AG09319 (cell line): ENCODE data around the gene LINGO3.
A peak's percentile ranks its signal among the peaks of the same experiment; 100 is the strongest.

Source experiments
- DNase-seq: peaks from one replicate; pipeline ENCODE4 v3.0.0-alpha.2; 2010; ENCODE audit warnings: low read depth; ENCODE audit errors: extremely low read depth
- TF ChIP-seq, protein P1 (sequence below): IDR thresholded peaks from 2 replicates; pipeline ENCODE4 v1.5.1; 2011; ENCODE audit warnings: low read depth, mild to moderate bottlenecking, inconsistent platforms, low read length, moderate library complexity

Gene LINGO3

DNA sequence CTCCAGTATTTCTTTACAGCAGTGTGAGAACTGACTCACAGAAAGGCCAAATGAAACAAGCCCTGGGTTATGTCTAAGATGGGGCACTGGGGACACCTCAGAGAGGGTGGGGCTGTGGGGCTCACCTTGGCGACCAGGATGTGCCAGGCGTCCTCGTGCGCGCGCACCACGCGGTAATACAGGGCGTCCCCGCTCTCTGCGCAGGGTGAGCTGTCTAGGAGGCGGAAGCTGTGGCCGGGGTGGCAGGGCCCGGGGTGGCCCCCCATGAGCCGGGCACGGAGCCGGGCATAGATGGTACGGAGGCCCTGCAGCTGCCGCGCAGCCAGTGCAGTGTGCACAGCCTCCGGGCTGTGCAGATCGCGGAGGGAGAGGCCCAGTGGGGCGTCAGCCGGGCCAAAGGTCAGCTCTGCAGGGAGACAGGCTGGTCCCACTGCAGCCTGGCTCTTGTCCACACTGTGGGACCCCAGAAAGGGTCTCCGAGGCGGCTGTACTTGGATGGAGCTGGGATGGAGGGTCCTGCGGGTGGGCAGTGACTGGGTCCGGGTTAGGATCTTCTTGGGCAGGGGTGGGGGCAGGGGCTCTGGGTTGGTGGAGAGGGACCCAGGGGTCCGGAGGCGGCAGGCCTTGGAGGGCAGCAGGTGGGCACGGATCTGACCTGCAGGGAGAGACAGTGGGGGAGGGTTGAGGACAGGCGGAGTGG is 29.3 kb downstream of the LINGO3 start:
- TF ChIP-seq, protein P1, sequence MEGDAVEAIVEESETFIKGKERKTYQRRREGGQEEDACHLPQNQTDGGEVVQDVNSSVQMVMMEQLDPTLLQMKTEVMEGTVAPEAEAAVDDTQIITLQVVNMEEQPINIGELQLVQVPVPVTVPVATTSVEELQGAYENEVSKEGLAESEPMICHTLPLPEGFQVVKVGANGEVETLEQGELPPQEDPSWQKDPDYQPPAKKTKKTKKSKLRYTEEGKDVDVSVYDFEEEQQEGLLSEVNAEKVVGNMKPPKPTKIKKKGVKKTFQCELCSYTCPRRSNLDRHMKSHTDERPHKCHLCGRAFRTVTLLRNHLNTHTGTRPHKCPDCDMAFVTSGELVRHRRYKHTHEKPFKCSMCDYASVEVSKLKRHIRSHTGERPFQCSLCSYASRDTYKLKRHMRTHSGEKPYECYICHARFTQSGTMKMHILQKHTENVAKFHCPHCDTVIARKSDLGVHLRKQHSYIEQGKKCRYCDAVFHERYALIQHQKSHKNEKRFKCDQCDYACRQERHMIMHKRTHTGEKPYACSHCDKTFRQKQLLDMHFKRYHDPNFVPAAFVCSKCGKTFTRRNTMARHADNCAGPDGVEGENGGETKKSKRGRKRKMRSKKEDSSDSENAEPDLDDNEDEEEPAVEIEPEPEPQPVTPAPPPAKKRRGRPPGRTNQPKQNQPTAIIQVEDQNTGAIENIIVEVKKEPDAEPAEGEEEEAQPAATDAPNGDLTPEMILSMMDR, result no peak
- DNase-seq, result no peak

DNA sequence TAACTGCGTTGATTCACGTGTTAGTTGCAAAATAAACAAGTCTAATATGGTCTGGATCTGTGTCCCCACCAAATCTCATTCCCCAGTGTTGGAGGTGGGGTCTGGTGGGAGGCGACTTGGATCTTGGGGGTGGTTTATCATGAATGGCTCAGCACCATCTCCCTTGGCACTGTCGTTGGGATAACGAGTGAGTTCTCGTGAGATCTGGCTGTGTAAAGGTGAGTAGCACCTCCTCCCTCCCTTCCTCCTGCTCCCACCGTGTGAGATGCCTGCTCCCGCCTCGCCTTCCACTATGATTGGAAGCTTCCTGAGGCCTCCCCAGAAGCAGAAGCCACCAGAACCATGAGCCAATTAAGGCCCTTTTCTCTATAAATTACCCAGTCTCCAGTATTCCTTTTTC is 30.8 kb downstream of the LINGO3 start:
- TF ChIP-seq, protein P1, result no peak
- DNase-seq, result no peak

DNA sequence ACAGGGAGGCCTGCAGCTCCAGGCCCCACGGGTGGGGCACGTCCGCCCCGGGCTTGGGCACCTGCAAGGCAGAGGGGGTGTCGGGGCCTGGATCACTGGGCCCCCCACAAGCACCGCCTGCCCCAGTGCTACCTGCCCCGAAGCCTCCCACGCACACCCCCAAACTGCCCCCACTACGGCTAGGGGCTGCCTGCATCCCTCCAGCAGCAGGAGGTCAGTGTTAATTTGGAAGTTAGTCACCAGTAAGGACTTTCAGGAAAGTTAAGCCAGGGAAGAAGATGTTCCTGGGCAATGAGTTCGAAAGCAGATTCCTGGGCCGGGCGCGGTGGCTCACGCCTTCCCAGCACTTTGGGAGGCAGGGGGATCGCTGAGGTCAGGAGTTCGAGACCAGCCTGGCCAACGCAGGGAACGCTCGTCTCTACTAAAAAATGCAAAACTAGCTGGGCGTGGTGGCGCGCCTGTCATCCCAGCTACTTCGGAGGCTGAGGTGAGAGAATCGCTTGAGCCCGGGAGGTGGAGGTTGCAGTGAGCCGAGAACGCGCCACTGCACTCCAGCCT is 31.4 kb downstream of the LINGO3 start:
- TF ChIP-seq, protein P1, result no peak
- no peak for DNase-seq

DNA sequence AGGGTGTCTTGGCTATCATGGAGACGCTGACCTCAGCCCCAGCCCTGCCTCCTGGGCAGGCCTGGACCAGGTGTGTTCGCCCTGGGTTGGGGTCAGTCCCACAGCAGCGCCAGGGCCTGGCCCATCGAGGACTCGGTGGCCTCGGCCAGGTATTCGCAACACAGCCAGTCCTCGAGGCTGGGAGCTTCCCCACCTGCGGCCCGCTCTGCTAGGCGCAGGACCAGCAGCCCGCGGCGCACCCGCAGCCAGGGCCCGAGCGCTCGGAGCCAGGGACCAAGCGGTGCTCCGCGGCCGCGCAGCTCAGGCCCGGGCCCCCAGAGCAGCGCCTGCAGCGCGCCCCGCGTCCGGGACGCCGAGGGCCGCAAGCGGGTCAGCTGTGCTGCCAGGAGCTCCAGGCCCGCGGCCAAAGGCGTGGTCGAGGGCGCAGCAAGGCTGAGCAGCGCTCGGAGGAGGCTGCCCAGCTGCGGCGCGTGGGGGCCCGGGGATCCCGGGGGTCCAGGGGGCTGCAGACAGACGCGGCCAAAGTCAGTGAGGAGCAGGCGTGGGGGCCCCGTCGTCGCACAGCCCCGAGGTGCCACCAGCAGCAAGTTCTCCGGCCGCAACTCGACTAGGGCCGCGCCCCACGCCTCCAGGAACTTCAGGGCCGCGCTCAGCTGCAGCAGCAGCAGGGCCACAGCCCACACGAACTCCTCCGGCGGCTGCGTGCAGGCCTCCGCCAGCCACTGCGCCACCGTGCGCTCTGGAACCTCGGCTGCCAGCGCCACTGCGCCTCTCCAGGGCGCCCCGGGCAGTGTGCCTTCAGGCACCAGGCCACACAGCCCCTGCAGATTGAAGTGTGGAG is 32.1 kb downstream of the LINGO3 start:
- TF ChIP-seq, protein P1, result no peak
- no peak for DNase-seq

DNA sequence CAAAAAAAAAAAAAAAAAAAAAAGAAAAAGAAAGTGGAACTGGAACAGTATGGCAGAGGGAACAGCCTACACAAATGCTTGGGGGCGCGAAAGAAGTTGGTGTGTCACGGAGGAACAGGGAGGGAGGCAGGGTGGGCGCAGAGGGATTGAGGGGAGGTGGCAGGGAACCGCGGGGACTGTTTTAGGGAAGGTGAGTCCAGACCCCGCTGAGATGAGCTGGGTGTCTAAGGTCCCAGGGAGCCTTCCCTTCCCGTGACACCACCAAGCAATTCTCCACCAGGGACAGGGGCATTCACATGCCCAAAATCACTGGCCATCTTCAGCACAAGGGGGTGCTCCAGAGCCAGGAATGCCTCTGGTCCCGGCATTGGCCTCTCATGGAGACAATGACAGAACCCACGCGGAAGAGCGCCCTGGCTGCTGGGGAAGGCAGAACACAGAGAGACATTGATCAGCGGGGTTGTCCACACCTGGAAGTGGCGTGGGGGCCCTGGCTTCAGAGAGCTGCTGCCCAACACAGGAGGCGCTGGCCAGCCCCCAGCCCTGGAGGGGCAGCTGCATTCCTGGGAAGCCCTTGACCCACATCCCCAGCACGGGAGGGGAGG is 32.9 kb downstream of the LINGO3 start:
- no peak for DNase-seq
- TF ChIP-seq, protein P1, result peak; percentile 61

DNA sequence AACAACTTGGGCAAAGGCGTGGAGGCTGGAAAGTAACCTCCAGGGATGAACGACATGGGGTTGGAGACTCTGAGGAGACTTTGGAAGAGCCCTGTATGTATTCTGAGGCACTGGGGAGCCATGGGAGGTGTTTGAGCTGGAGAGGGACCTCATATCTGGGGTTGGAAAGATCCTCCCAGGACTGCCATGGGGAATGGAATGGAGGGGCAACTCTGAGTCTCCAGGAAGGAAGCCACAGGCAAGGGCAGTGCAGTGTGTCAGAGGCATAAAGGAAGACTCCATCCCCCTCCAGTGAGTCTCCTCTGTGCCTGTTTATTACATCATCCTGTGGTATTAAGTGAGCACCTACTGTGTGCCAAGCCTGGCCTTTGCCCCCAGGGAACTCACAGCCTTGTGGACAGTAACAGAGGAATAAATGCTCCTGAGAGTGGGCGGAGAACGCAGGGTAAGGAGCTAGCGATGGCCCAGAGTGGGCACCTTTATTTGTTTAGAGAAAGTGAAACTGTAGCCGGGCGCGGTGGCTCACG is 33.7 kb downstream of the LINGO3 start:
- TF ChIP-seq, protein P1, result no peak
- no peak for DNase-seq
